HG03457 (cell line): ENCODE results near the gene ATF4.
A peak's percentile ranks its signal among the peaks of the same experiment; 100 is the strongest.
"Not testable (repeated sequence)": the region's sequence is repeated elsewhere in the genome, so short reads cannot be mapped to it uniquely, and the experiment has no call there.

Experiments used
- ATAC-seq: cut with Tn5 transposase; IDR thresholded peaks from one replicate; pipeline ENCODE4 v1.9.1; 2021; ENCODE audit warnings: moderate number of reproducible peaks; ENCODE audit not compliant: unreplicated experiment

The ATF4 gene

DNA sequence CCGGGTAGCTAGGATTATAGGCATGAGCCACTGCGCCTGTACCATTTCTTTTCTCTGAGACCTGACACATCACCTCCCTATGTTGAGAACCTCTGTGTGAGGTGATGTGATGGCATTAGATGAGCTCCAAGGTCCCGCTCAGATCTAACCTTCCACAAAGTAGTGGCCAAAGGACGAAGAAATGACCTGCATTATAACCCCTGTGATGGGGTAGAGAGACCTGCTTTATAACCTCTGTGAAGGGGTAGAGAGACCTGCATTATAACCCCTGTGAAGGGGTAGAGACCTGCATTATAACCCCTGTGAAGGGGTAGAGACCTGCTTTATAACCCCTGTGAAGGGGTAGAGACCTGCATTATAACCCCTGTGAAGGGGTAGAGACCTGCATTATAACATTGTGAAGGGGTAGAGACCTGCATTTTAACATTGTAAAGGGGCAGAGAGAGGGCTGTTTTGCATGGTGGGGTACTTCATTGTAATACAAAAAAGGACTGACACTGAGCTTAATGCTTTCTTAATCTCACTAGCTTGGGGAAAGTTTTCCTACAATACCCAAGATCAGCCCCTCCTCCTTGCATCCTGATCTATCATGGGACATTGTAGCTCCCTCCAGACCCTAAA, 9.7 kb upstream of the ATF4 start:
- ATAC-seq, result no peak

GRCh38 chr22:39511226-39511625, 9.1 kb upstream of the ATF4 start:
- ATAC-seq, result no peak

GRCh38 chr22:39512026-39512425, 8.3 kb upstream of the ATF4 start:
- ATAC-seq, result no peak

GRCh38 chr22:39513791-39514190, 6.6 kb upstream of the ATF4 start:
- ATAC-seq, result no peak

- ATAC-seq, result no peak
Measured at GRCh38 chr22:39514373-39514973, 5.9 kb upstream of the ATF4 start.

GRCh38 chr22:39515266-39516050, 4.9 kb upstream of the ATF4 start:
- no peak for ATAC-seq

DNA sequence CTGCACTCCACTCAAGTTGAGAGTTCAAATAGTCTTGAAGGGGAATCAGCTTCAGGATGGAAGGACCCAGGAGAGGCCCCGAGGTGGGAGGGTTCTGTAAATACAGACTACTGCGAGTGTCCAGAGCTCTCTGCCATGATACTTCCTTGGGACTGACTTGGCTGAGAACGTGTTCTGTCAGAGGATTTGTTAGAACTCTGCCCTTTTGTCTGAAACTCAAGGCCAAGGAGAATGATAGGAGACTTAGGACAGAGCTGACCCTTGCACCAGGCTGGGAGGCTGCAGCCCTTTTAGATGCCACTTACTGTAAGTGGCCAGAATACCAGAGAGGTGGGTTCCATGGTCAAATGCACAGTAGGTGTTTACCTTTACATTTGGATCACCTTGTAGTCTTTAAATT, 2.9 kb upstream of the ATF4 start:
- ATAC-seq, result no peak

- ATAC-seq, result no peak
Measured at GRCh38 chr22:39518144-39518786, 2.1 kb upstream of the ATF4 start.

DNA sequence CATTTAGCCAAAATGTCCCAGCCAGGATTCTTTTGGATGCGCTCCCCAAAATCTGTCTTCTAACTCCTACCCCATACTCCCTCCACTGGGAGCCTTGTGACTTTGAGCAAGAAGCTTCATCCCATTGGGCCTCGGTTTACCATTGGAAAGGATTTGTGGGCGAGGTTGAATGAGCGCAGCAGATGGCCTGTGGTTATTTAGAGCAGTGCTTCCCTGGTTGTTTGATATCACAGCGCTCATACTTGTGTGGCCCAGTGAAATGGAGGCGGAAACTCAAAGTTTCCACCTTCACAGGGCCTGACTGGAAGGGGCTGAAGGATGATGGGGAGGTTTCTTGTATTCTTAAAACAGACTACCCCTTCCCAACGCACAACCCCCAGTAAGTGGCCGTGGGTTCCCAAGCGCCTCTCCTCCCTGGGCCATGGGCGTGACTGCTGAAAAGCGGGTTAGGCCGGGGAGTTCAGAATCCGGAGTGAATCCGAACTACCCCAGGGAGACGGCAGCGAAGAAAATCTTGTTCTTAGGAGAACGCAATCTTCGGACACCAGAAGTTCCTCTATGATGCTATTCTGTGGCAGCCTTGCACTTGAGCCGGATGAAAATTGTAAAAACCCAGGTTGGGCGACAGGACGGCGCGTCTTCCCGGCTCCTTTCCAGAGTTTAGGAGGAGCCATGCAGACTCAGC, 1.2 kb upstream of the ATF4 start:
- no peak for ATAC-seq

DNA sequence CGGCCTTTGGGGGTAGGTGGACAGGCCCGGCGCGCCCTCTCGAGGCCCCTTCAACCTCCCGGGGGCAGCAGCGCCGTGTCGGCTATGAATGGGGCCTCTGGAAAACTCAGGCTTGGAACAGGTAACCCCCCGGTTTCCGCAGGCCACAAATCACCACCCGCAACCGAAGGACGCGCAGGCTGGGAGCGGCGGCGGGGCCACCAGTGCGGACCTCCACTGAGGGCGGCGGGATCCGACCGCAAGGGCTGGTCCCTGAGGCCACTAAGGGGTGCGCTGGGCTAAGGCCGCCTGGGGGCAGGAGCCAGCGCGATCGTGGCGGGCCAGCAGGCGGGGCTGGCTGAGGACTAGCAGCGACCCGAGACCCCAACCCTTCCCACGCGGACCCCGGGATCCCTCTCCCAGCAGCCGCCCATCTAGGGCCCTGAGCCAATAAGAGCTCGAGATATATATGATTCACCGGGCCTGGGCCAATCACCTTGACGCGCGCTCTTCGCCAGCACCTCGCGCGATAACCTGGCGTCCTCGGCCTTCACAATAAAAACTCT, 609 bp upstream of the ATF4 start:
- ATAC-seq, result peak; percentile 59

GRCh38 chr22:39521106-39521885, 934 bp downstream of the ATF4 start:
- ATAC-seq, result not testable (repeated sequence)

DNA sequence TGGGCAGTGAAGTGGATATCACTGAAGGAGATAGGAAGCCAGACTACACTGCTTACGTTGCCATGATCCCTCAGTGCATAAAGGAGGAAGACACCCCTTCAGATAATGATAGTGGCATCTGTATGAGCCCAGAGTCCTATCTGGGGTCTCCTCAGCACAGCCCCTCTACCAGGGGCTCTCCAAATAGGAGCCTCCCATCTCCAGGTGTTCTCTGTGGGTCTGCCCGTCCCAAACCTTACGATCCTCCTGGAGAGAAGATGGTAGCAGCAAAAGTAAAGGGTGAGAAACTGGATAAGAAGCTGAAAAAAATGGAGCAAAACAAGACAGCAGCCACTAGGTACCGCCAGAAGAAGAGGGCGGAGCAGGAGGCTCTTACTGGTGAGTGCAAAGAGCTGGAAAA, 1.7 kb downstream of the ATF4 start:
- ATAC-seq, result not testable (repeated sequence)

DNA sequence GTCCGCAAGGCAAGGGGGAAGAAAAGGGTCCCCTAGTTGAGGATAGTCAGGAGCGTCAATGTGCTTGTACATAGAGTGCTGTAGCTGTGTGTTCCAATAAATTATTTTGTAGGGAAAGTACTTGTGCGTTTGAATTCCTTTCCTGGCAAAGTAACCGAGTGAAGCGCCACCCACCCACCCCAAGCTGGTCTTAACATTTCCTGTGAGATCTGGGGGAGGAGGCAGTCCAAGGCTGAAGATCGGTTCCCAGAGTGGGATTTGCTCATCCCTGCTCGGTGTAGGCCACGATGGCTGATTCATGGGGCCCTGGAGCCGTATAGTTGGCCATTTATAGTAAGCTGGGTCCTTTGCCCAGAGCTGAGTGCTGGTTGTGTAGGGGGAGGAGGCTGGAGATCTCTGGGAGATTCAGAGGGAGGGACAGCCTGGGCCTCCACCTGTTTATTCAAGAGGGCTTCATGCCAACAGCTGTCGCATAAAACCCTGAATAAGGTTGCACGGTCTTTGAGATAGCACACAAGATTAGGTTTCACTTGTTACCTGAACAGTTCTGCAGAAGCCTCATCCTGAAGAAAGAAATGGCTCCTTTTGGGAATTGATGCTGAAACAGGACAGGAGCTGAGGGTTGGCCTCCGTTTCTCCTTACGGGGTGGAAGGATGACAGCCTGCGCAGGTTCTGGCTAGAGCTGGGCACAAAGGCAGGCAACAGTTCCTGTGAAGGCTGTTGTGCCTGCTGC, 2.4 kb downstream of the ATF4 start:
- no peak for ATAC-seq

DNA sequence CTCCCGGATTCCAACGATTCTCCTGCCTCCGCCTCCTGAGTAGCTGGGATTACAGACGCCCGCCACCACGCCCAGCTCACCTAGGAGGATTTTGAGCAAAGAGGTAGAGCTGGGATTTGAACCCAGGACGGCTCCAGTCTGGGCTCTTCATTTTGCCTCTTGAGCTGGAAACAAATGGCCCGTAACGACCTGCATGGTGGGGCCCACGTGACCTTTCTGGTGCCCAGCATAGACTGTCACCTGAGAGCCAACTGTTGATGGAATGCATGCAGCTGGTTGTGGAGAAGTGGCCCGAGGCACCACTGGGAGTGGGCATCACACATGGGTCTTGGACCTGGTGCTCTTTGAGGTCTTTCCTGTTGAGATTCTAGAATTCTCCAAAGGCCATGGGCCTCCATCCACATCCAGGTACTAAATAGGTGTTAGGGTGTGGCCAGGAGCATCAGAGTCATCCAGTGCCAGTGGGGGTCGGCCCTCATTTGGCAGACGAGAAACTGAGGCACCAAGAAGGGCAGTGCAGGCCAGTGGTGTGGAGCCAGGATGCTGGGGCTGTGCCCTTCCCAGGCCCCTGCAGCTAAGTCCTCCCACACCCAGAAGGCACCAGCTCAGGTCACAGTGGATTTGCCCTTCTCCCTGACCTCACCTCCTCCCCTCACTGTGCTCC, 3.9 kb downstream of the ATF4 start:
- no peak for ATAC-seq

- no peak for ATAC-seq
Measured at GRCh38 chr22:39524753-39525657, 4.6 kb downstream of the ATF4 start.

DNA sequence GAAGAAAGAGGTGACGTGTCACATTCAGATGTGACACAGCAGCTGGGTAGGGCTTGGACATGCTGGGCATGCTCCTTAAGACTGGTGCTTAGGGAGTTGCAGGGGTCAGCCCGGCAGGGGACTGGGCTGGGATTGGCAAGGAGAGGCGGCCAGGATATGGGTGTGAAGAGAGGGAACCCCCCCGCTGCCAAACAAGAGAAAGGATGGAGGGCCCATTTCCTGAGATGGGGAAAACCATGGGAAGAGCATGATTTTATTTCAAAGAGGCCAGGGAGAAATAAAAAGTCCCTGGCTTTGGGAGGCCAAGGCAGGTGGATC, 5.3 kb downstream of the ATF4 start:
- no peak for ATAC-seq

GRCh38 chr22:39526736-39527171, 6.4 kb downstream of the ATF4 start:
- ATAC-seq, result no peak

DNA sequence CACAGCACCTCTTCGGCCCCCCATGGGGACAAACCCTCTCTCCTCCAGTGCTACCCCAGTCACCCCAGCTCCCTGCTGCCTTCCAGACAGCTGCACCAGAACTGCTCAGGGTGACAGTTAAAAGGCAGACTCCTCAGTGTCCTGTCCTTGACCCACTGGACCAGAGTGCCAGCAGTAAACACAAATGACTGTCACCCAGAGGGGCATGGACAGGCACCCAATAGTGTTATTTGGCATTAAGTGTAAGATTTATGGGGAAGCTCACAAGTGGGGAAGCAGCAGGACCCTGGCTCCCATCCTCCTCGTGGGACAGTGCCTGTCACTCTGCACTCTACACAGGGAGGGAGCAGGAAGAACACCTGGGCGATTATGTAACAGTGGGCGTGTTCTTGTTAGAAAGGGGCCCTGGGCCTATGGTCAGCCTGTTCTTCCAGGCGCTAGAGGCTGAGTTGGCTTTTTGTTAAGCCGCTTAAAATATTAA, 7.2 kb downstream of the ATF4 start:
- no peak for ATAC-seq
